ENCODE data around the gene RAD50.
"Not testable (repeated sequence)": the region's sequence is repeated elsewhere in the genome, so short reads cannot be mapped to it uniquely, and the experiment has no call there.

Gene RAD50

DNA sequence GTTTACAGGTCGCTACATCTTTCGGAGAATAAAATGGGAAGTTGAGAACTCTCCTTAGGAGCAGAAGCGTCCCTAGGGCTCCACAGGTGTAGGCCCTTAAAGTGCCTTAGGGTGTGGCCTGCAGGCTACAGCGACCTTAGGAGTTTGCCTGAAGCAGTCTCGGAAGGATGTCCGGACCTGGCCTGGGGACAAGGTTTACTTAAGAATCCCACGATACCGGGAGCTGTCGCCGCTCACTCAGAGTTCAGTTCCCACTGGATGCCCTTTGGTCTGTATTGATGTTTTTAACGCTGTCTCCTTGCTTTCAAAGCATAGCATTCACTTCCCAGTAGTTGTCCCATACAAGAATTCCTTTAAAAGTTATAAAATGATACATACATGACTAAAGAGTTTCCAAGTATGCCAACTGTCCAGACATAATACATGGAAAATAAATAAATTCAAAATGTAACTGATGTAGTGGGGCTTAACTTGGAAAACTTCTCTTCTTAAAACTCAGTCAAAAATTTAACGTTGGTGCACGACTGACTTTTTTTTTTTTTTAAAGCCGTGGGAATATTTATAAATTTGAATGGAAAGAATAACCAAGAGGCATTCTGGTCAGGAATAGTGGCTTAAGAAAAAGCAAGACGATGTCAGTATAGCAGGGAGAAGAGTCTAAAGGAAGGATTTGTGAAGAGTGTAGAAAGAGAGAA, 848 bp downstream of the RAD50 start:
- DNase-seq (ENCODE audit: low spot score), result peak; percentile 47

DNA sequence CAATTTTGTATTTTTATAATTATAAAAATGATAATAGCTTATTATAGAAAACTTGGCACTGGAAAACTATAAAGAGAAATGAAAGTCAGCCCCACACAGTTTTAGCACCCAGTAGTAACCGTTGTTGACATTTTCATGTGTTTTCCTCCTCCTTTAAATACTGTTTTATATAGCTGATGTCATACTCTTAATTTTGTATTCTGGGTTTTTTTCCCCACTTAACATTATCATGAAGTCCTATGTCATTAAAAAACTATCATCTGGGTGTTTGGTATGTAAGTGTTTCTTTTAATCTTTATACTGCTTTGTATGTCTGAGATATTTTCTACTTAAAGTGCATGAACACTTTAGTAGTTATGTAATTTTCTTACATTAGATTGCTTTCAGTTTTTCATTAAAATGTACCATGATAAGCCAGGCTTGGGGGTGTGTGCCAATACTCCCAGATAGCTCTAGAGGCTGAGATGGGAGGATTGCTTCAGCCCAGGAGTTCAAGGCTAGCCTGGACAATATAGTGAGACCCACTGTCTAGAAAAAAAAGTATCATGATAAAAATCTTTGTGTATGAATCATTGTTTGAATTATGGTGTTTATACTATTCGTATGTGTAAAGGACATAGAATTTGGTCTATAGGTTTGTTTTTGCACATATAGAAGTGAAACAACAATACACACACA, 2.7 kb downstream of the RAD50 start:
- DNase-seq (ENCODE audit: low spot score), result no peak

GRCh38 chr5:132561601-132562000, 4.8 kb downstream of the RAD50 start:
- DNase-seq (ENCODE audit: low spot score), result no peak

DNA sequence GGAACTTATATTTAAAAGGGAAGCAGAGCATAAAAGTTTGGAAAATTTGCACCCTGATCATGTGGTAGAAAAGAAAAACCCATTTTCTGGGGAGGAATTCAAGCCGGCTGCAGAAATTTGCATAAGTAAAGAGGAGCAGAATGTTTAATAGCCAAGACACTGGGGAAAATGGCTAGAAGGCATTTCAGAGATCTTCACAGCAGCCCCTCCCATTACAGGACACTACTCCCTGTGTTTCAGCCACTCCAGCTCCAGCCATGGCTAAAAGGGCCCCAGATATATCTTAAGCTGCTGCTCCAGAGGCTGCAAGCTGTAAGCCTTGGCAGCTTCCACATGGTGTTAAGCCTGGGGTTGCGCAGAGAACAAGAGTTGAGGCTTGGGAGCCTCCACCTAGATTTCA, 7.8 kb downstream of the RAD50 start:
- DNase-seq (ENCODE audit: low spot score), result not testable (repeated sequence)

DNA sequence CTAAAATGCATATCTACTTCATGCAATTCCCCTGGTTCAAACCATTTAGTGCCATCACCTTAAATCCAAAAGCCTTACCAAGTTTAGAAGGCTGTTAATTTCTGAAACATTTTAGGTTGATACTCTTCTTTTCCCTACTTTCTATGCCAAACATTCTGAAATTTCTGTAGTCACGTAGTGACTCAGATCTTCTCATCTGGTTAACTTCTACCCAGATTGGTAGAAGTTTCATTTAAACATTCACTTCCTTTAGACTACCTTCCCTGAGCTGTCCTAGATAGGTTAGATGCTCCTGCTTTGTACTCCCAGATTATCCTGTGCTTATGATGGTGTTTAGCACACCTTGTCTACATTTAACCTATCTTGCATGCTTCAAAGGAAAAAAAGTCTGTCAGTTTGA, 9.9 kb downstream of the RAD50 start:
- DNase-seq (ENCODE audit: low spot score), result peak; percentile 29

DNA sequence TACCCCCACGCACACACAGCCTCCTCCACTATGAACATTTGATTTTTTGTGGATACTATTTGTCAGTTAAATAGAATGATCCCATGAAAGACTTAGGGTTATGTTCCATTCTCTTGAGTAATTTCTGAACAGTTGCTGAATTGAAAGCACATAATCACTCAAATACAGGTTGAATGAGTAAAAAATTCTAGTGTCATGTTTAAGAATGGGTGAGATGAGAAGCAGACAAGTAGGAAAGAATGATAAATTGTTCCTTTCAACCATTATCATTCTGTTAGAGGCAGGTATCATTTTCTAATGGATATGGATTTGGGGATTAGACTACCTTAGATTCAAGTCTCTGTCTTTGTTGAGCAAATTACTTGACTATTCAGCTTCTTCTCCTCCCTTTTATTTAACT, 19.3 kb downstream of the RAD50 start:
- no peak for DNase-seq (ENCODE audit: low spot score)

- not testable (repeated sequence) for DNase-seq (ENCODE audit: low spot score)
These were observed 27.8 kb downstream of the RAD50 start for GRCh38 chr5:132584560-132584959.

- peak; percentile 37 for DNase-seq (ENCODE audit: low spot score)
These were observed 29.3 kb downstream of the RAD50 start for GRCh38 chr5:132586063-132586462.

GRCh38 chr5:132589467-132589866, 32.7 kb downstream of the RAD50 start:
- DNase-seq (ENCODE audit: low spot score), result no peak

GRCh38 chr5:132591145-132591544, 34.4 kb downstream of the RAD50 start:
- no peak for DNase-seq (ENCODE audit: low spot score)

DNA sequence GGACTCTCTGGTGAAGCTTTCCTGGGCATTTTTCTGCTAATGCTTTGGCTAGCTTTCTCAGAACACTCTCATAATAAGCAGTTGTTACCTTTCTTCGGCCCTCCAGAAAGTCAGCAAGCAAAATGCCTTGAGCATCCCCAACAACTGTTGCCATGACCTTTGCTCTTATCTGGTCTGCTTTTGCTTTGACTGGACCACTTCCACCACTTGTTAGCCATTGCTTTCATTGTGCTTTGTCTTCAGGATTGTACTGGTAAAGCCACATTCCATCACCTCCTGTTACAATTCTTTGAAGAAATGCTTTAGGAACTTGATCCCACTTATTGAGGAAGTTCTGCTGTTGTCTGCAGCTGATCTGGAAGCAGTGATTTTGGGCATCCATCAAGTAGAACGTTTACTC, 35.7 kb downstream of the RAD50 start:
- DNase-seq (ENCODE audit: low spot score), result no peak

GRCh38 chr5:132594170-132594569, 37.4 kb downstream of the RAD50 start:
- DNase-seq (ENCODE audit: low spot score), result no peak

DNA sequence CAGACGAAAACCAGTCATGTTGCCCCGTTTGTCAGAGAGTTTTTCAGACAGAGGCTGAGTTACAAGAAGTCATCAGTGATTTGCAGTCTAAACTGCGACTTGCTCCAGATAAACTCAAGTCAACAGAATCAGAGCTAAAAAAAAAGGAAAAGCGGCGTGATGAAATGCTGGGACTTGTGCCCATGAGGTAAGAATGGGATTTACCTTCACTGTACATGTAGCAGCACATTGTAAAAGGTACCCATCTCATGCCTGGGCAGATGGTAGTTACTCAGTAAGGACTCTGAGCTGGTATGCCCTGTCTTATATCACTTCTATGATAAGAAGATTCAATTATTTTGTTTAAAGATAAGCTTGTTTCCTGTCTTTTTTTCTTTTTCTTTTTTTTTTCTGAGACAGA, 38.8 kb downstream of the RAD50 start:
- DNase-seq (ENCODE audit: low spot score), result no peak

DNA sequence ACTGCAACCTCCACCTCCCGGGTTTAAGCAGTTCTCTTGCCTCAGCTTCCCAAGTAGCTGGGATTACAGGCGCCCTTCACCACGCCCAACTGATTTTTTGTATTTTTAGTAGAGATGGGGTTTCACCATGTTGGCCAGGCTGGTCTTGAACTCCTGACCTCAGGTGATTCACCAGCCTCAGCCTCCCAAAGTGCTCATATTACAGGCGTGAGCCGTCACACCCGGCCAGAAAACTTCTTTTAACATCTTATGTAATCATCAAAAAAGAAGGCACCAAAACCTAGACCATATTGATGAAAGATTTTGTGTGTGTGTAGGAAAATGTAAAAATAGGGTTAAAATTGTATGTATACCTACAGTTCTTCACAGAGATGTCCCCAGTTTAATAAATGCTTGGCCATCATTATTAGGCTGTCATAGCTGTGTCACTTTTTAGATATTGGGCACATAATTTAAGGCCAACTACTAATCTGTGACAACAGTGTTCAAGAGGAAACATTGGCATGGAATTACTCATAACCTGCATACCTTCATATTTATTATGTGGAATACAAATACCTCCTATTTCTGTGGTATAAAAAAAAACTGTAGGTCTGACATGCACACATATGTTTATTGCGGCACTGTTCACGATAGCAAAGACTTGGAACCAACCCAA, 44.4 kb downstream of the RAD50 start:
- DNase-seq (ENCODE audit: low spot score), result no peak

- peak; percentile 54 for DNase-seq (ENCODE audit: low spot score)
These were observed 50.3 kb downstream of the RAD50 start for GRCh38 chr5:132607095-132607494.

- no peak for DNase-seq (ENCODE audit: low spot score)
These were observed 51.3 kb downstream of the RAD50 start for GRCh38 chr5:132608107-132608506.

DNA sequence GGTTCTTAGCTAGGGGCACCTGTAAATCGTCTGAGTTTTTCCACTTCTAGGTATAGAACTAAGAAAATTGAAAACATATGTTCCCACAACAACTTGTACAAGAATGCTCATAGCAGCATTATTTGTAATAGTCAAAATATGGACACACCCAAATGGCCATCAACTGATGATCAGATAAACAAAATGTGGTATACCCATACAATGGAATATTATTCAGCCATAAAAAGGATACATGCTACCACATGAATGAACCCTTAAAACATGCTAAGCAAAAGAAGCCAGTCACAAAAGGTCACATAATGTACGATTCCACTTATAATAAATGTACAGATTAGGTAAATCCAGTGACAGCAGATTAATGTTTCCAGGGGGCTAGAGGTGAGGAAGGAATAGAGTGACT, 55.2 kb downstream of the RAD50 start:
- DNase-seq (ENCODE audit: low spot score), result no peak

DNA sequence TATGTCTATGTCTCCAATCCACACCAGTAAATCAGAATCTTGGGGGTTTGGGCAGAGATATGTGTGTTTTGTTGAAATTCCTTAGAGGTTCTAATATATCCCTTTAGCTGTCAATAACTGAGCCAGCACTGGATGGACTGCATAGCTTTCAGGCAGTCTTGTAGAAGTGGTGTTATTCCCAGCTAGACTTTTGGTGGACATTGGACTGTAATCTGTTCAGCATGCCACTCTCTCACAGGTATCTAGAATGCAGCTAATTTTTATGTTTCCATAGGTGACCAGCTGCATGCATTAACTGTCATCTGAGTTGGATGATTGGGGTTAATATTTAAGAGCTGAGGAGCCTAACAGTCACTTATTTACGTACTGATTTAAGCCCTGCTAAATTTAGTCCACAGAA, 56.1 kb downstream of the RAD50 start:
- no peak for DNase-seq (ENCODE audit: low spot score)

DNA sequence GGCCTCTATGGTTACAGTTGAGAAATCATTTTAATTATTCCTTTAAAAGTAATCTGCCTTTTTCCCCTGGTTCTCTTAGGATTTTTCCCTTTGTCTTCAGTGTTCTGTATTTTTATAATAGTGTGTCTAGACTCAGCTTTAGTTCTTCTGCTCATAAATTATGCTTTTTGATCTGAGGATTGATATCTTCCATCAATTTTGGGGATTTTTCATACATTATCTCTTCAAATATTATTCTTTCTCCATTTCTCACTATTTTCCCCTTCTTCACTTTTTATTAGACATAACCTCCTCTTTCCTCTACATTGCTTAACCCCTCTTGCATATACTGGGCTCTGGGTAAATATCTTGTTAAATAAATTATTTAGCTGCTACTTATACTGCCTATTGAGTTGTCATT, 64.9 kb downstream of the RAD50 start:
- DNase-seq (ENCODE audit: low spot score), result no peak

DNA sequence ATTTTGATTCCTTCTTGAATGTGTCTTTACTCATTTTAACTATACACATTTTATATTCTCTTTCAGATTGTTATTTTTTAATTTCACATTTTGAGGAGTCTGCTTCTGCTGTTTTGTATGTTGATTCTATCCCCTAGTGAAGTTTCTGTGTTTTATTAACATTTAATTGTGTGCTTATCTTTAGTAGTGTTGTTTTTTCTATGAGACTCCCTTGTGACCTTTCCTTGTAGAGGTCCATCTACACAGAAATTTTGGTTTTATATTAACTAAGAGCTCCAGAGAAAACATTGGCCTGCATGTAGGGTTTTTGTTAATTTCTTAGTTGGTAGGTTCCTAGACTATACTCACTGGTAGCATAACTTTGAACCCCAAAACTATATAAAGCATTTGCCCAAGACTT, 65.8 kb downstream of the RAD50 start:
- DNase-seq (ENCODE audit: low spot score), result no peak

DNA sequence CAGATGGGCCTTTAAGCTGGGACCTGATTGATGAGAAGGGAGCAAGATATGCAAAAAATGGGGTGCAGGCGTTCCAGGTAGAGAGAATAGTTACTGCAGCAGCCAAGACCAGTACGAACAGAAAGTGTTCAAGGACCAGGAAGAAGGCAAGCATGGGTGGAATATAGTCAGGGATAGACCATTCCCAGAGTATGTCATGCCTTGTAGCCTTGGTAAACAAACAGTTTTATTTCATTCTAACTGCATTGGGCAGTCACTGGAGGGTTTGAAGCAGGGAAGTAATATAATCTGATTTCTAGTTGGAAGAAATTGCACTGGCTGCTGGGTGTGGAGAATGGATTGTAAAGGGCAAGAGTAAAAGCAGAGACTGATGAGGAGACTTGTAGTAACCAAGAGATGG, 70.7 kb downstream of the RAD50 start:
- no peak for DNase-seq (ENCODE audit: low spot score)

GRCh38 chr5:132628814-132629213, 72.0 kb downstream of the RAD50 start:
- no peak for DNase-seq (ENCODE audit: low spot score)

GRCh38 chr5:132629230-132629944, 72.6 kb downstream of the RAD50 start:
- no peak for DNase-seq (ENCODE audit: low spot score)
